ENCODE results near the gene EDAR. TPM values are rescaled to one million over a fixed set of nuclear protein-coding genes. Genes with fewer than 3 reads are reported as not detected.

EDAR gene
- total RNA-seq, 6 donors from 2014 or later: under 0.01 to 0.13 (median 0.09) TPM; not detected in 3

GRCh38 chr2:109024477-109024876, 35.5 kb upstream of the EDAR start:
- Histone ChIP-seq H3K27ac (no peak overlapping the region), H3K27me3 (no peaks in the 10 kb centered on the region), H3K4me1 (no peaks in the 10 kb centered on the region), H3K36me3 (no peaks in the 10 kb centered on the region), H3K9me3 (no peaks in the 10 kb centered on the region), H3K4me3 (no peak overlapping the region)
- no peak for TF ChIP-seq POLR2A (IDR thresholded peaks at IDR 0.05)
- no peak for TF ChIP-seq CTCF (IDR thresholded peaks at IDR 0.05)
- no peak for TF ChIP-seq EP300 (IDR thresholded peaks at IDR 0.05)
- TF ChIP-seq POLR2AphosphoS5 (IDR thresholded peaks at IDR 0.05): no peak
- no peak for ATAC-seq (ENCODE audit: low FRiP score in 2 of 2)
- DNase-seq: no peak
- WGBS, 2 donors: 84 to 96% methylated on average over 3 of the region's 3 CpGs

DNA sequence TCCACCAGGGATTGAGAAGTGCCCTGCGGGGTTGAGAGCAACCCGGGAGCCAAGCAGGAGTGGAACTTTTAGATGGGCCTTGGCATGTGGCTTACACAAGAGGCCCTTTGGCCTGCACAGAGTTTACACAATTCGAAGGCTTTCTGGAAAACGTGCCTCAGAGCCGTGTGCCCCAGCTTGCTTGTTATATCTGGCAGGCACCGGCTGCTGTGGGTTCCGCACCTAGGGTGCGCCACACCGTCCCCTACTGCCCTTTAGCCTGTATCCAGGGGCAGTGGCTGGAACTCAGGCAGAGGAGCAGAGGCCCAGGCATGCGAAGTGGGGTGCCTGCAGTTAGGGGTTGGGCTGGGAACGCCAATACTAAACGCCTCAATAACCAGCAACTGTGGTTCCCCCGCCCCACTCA, 32.9 kb upstream of the EDAR start:
- Histone ChIP-seq H3K27ac (no peak overlapping the region), H3K36me3 (no peaks in the 10 kb centered on the region), H3K4me1 (no peaks in the 10 kb centered on the region), H3K27me3 (no peaks in the 10 kb centered on the region), H3K9me3 (no peaks in the 10 kb centered on the region), H3K4me3 (no peak overlapping the region)
- TF ChIP-seq EP300 (IDR thresholded peaks at IDR 0.05) (no peak), POLR2AphosphoS5 (IDR thresholded peaks at IDR 0.05) (no peak), CTCF (IDR thresholded peaks at IDR 0.05) (no peak), POLR2A (IDR thresholded peaks at IDR 0.05) (no peak)
- 81 to 90% methylated on average over 7 to 13 of the region's 13 CpGs for WGBS, 2 donors
- ATAC-seq (ENCODE audit: low FRiP score in 2 of 2): no peak
- DNase-seq: no peak

DNA sequence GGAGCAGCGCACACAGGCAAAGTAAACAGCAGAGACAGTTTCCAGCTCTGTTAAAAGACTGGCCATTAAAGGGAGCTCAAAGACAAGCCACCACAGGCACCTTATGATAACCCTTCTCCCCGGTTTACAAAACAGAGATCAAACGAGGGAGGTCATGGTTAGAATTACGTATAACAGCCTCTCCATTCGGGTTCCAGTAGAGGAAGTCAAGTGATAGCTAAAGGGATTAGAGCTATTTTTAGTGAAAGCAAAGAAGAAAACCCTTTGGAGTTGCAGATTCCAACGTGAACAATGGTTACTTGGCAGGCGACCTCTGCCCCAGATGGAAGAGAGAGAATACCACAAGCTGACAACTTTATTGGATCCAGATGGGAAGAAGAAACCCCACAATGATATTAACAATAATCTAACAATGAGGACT, 31.2 kb upstream of the EDAR start:
- no peak for DNase-seq
- no peaks in the 10 kb centered on the region for H3K4me1 ChIP-seq
- WGBS, 2 donors: 40 to 46% methylated on average over 7 of the region's 7 CpGs
- no peaks in the 10 kb centered on the region for H3K36me3 ChIP-seq
- no peak for ATAC-seq (ENCODE audit: low FRiP score in 2 of 2)
- H3K9me3 ChIP-seq: no peaks in the 10 kb centered on the region
- no peak overlapping the region for H3K4me3 ChIP-seq
- no peaks in the 10 kb centered on the region for H3K27me3 ChIP-seq
- no peak overlapping the region for H3K27ac ChIP-seq
- no peak for TF ChIP-seq EP300 (IDR thresholded peaks at IDR 0.05)
- TF ChIP-seq POLR2AphosphoS5 (IDR thresholded peaks at IDR 0.05): no peak
- TF ChIP-seq CTCF (IDR thresholded peaks at IDR 0.05): no peak
- TF ChIP-seq POLR2A (IDR thresholded peaks at IDR 0.05): no peak

- H3K4me3 ChIP-seq: no peak overlapping the region
- 84 to 92% methylated on average over 5 of the region's 5 CpGs for WGBS, 2 donors
- no peaks in the 10 kb centered on the region for H3K27me3 ChIP-seq
- ATAC-seq (ENCODE audit: low FRiP score in 2 of 2) (no peak), DNase-seq (no peak)
- TF ChIP-seq EP300 (IDR thresholded peaks at IDR 0.05) (no peak), POLR2AphosphoS5 (IDR thresholded peaks at IDR 0.05) (no peak), POLR2A (IDR thresholded peaks at IDR 0.05) (no peak), CTCF (IDR thresholded peaks at IDR 0.05) (no peak)
- H3K9me3 ChIP-seq: no peaks in the 10 kb centered on the region
- no peaks in the 10 kb centered on the region for H3K36me3 ChIP-seq
- no peaks in the 10 kb centered on the region for H3K4me1 ChIP-seq
- H3K27ac ChIP-seq: no peak overlapping the region
Measured at GRCh38 chr2:109018452-109018851, 29.4 kb upstream of the EDAR start.

- no peak for ATAC-seq (ENCODE audit: low FRiP score in 2 of 2)
- H3K4me3 ChIP-seq: no peak overlapping the region
- 87 to 88% methylated on average over 5 of the region's 5 CpGs for WGBS, 2 donors
- H3K27ac ChIP-seq: no peak overlapping the region
- H3K9me3 ChIP-seq: no peaks in the 10 kb centered on the region
- no peaks in the 10 kb centered on the region for H3K27me3 ChIP-seq
- DNase-seq: no peak
- no peaks in the 10 kb centered on the region for H3K36me3 ChIP-seq
- H3K4me1 ChIP-seq: no peaks in the 10 kb centered on the region
- no peak for TF ChIP-seq POLR2A (IDR thresholded peaks at IDR 0.05)
- no peak for TF ChIP-seq POLR2AphosphoS5 (IDR thresholded peaks at IDR 0.05)
- TF ChIP-seq EP300 (IDR thresholded peaks at IDR 0.05): no peak
- no peak for TF ChIP-seq CTCF (IDR thresholded peaks at IDR 0.05)
Measured at GRCh38 chr2:109017017-109017416, 28.0 kb upstream of the EDAR start.

Data from upper lobe of left lung (tissue), 6 donors.